ENCODE measurements around the gene KIAA0825.

The KIAA0825 gene

GRCh38 chr5:94113087-94113486, 505.3 kb downstream of the KIAA0825 start:
- in situ Hi-C loops (cut with HindIII; ENCODE audit: low pct_unique_long_range_greater_than_20kb, low sequenced_read_pairs) = no loop called here
- no peak for TF ChIP-seq JUND (IDR thresholded peaks at IDR 0.05; ENCODE audit: low read depth)
- no peak for DNase-seq (ENCODE audit: low read depth in 1 of 2, low spot score in 1 of 2)

GRCh38 chr5:94111209-94112004, 507.0 kb downstream of the KIAA0825 start:
- peak; percentile 89 to 98 for DNase-seq (ENCODE audit: low read depth in 1 of 2, low spot score in 1 of 2)
- in situ Hi-C loops (cut with HindIII; ENCODE audit: low pct_unique_long_range_greater_than_20kb, low sequenced_read_pairs) = no loop called here

GRCh38 chr5:94103514-94104245, 514.7 kb downstream of the KIAA0825 start:
- DNase-seq (ENCODE audit: low read depth in 1 of 2, low spot score in 1 of 2) = no peak
- no peak for TF ChIP-seq JUND (IDR thresholded peaks at IDR 0.05; ENCODE audit: low read depth)
- in situ Hi-C loops (cut with HindIII; ENCODE audit: low pct_unique_long_range_greater_than_20kb, low sequenced_read_pairs) = no loop called here

More at GRCh38 chr5:94111209-94112004, 507.0 kb downstream of the KIAA0825 start:
- no peak for TF ChIP-seq JUND (IDR thresholded peaks at IDR 0.05; ENCODE audit: low read depth)
